Measurements from ENCODE around the gene SETDB2. TPM values are rescaled to one million over a fixed set of nuclear protein-coding genes. Genes with fewer than 3 reads are reported as not detected.

The SETDB2 gene
- total and polyA plus RNA-seq, 10 of the 15 experiments (the other 5 are each of a cell fraction or from before 2014, with no cell fraction given): 1.2 to 10.0 (median 7.4) TPM

DNA sequence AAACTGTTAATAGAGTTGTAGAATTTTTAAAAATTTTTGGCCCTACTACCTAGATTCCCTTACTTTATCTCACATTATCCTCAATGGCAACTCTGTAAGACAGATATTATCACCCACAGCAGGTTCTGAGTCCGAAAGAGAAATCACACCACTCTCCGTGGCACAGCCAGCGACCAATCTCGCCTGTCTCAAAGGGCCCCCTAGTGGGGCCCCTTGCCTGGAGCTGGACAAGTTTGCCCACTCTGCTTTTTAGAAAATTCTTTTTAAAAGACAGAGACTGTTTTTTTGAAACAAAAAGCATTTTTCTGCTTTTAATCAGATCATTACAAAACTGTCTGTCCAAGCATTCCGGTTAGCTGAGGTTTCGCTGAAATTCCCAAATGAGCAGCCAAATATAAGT, 73.4 kb downstream of the SETDB2 start (continued):
- TF ChIP-seq, protein P1, sequence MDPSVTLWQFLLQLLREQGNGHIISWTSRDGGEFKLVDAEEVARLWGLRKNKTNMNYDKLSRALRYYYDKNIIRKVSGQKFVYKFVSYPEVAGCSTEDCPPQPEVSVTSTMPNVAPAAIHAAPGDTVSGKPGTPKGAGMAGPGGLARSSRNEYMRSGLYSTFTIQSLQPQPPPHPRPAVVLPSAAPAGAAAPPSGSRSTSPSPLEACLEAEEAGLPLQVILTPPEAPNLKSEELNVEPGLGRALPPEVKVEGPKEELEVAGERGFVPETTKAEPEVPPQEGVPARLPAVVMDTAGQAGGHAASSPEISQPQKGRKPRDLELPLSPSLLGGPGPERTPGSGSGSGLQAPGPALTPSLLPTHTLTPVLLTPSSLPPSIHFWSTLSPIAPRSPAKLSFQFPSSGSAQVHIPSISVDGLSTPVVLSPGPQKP (IDR thresholded peaks at IDR 0.05; ENCODE audit: low read depth, low read length): no peak
- TF ChIP-seq RBBP5 (conservative IDR thresholded peaks at IDR 0.05): no peak
- no peak for TF ChIP-seq MYB (IDR thresholded peaks at IDR 0.05; ENCODE audit: borderline replicate concordance, low read depth, low read length)
- TF ChIP-seq HDAC6 (IDR thresholded peaks at IDR 0.05; ENCODE audit: unreplicated experiment): no peak
- TF ChIP-seq CBX5 (IDR thresholded peaks at IDR 0.05; ENCODE audit: low read depth): no peak
- TF ChIP-seq, protein P2, sequence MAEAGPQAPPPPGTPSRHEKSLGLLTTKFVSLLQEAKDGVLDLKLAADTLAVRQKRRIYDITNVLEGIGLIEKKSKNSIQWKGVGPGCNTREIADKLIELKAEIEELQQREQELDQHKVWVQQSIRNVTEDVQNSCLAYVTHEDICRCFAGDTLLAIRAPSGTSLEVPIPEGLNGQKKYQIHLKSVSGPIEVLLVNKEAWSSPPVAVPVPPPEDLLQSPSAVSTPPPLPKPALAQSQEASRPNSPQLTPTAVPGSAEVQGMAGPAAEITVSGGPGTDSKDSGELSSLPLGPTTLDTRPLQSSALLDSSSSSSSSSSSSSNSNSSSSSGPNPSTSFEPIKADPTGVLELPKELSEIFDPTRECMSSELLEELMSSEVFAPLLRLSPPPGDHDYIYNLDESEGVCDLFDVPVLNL (IDR thresholded peaks at IDR 0.05; ENCODE audit: low read depth, low read length): no peak
- no peak for TF ChIP-seq BACH1 (IDR thresholded peaks at IDR 0.05; ENCODE audit: borderline replicate concordance)

DNA sequence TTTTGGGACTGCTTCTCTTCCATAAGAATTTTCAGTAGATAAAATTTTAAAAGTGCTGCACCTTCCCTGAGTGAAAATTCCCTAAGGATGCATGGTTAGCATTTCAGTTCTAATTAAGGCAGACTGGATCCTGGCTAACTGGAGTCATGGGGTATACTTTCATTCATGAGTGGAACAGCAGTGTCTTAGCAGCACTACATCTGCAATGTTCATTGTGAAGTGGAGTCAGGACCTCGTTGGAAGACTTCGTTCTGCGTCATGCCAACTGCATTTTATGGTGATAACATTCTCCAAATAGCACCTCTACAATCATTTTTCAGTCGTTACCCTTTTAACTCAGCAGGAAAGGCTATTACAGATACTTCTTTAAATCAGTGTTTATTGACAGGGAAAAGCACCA, 77.2 kb downstream of the SETDB2 start:
- no peaks in the 10 kb centered on the region for H4K20me1 ChIP-seq (ENCODE audit: control insufficient read depth, insufficient read depth)
- intact Hi-C loops (cut with micrococcal nuclease; ENCODE audit: unreplicated experiment) (no loop called here), in situ Hi-C loops (cut with MboI) (no loop called here)
- peaks cover 0 to 24% of the 10 kb centered on the region in 2 experiments; a peak in 1 of 4 replicates for H3K36me3 ChIP-seq (ENCODE audit: control insufficient read depth in 2 of 2, insufficient read depth in 2 of 2, low read length in 1 of 2)
- no peaks in the 10 kb centered on the region for H3K9me3 ChIP-seq (replicated peaks; ENCODE audit: control insufficient read depth, insufficient read depth, low read length)
- ATAC-seq (no peak), DNase-seq (ENCODE audit: low read depth, low spot score) (no peak), FAIRE-seq (no peak)
- ChIA-PET SMC1A (ENCODE audit: uncharacterized antibody, unreplicated experiment) (interaction anchor here (1.5 kb wide), 1 partner anchor 87 kb away, joined by 3 read pairs; no protein-coding TSS in a partner anchor), RAD21 (ENCODE audit: unreplicated experiment) (no interaction called here), POLR2A (interaction anchor here (1.3 kb wide), 1 partner anchor 25 kb away, joined by 6 read pairs; the partner anchor contains the start of gene PHF11), CTCF (no interaction called here)
- no peak overlapping the region for H3K9ac ChIP-seq (ENCODE audit: control insufficient read depth, insufficient read depth, low read length)
- no peaks in the 10 kb centered on the region for H3K27me3 ChIP-seq (replicated peaks in 1 of 2; ENCODE audit: control insufficient read depth in 2 of 2, insufficient read depth in 2 of 2, low read length in 1 of 2)
- no peaks in the 10 kb centered on the region for H3K4me1 ChIP-seq (ENCODE audit: control insufficient read depth, insufficient read depth, low read length)
- no TSS peak for BruUV-seq (replicated peaks)
- no peak overlapping the region for H3K4me3 ChIP-seq
- TF ChIP-seq ETV6 (conservative IDR thresholded peaks at IDR 0.05 in 1 of 2, IDR thresholded peaks at IDR 0.05 in 1 of 2; ENCODE audit: borderline replicate concordance in 1 of 2, low read depth in 1 of 2): no peak
- TF ChIP-seq ZBED1 (IDR thresholded peaks at IDR 0.05; ENCODE audit: borderline replicate concordance): no peak
- TF ChIP-seq, protein P3, sequence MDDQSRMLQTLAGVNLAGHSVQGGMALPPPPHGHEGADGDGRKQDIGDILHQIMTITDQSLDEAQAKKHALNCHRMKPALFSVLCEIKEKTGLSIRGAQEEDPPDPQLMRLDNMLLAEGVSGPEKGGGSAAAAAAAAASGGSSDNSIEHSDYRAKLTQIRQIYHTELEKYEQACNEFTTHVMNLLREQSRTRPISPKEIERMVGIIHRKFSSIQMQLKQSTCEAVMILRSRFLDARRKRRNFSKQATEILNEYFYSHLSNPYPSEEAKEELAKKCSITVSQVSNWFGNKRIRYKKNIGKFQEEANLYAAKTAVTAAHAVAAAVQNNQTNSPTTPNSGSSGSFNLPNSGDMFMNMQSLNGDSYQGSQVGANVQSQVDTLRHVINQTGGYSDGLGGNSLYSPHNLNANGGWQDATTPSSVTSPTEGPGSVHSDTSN (IDR thresholded peaks at IDR 0.05; ENCODE audit: insufficient replicate concordance, low read depth, low read length): no peak
- TF ChIP-seq, protein P4, sequence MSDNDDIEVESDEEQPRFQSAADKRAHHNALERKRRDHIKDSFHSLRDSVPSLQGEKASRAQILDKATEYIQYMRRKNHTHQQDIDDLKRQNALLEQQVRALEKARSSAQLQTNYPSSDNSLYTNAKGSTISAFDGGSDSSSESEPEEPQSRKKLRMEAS (IDR thresholded peaks at IDR 0.05; ENCODE audit: low read depth, low read length): no peak
- TF ChIP-seq WRNIP1 (IDR thresholded peaks at IDR 0.05; ENCODE audit: borderline replicate concordance, low read depth, low read length): no peak
- no peak for TF ChIP-seq SUPT20H (IDR thresholded peaks at IDR 0.05; ENCODE audit: borderline replicate concordance, control insufficient read depth, low read depth, low read length)
- TF ChIP-seq, protein P5, sequence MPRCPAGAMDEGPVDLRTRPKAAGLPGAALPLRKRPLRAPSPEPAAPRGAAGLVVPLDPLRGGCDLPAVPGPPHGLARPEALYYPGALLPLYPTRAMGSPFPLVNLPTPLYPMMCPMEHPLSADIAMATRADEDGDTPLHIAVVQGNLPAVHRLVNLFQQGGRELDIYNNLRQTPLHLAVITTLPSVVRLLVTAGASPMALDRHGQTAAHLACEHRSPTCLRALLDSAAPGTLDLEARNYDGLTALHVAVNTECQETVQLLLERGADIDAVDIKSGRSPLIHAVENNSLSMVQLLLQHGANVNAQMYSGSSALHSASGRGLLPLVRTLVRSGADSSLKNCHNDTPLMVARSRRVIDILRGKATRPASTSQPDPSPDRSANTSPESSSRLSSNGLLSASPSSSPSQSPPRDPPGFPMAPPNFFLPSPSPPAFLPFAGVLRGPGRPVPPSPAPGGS (IDR thresholded peaks at IDR 0.05; ENCODE audit: borderline replicate concordance, insufficient read depth, low read depth, low read length, poor library complexity, severe bottlenecking): no peak
- TF ChIP-seq CBX5 (IDR thresholded peaks at IDR 0.05; ENCODE audit: low read depth): no peak
- WGBS (ENCODE audit: insufficient coverage, insufficient replicate concordance, low lambda C conversion rate, missing lambda C conversion rate): 94% methylated on average over 4 of the region's 4 CpGs
- H3K4me2 ChIP-seq (ENCODE audit: control insufficient read depth, insufficient read depth): no peak overlapping the region
- H2AFZ ChIP-seq (ENCODE audit: control insufficient read depth, low read depth, low read length): no peak overlapping the region
- no peaks in the 10 kb centered on the region for H3K79me2 ChIP-seq (ENCODE audit: control insufficient read depth, insufficient read depth, low read length)
- H3K27ac ChIP-seq (ENCODE audit: control insufficient read depth, insufficient read depth): no peak overlapping the region

All from GM12878 (cell line).